Lower lobe of right lung (tissue), 2 donors: Measurements from ENCODE around the gene CACNA1H. TPM values are rescaled to one million over a fixed set of nuclear protein-coding genes. Genes with fewer than 3 reads are reported as not detected.
"Not testable (repeated sequence)": the region's sequence is repeated elsewhere in the genome, so short reads cannot be mapped to it uniquely, and the experiment has no call there.

Experiments used
- ATAC-seq, 2 donors: fragments of 200-7000 bp; cut with Tn5 transposase; one replicate each; pipeline ENCODE4 v1.9.1; 2020 to 2022; ENCODE audit warnings: mild to moderate bottlenecking in 2 of 2, moderate library complexity in 2 of 2
- DNase-seq: peaks from one replicate; pipeline ENCODE4 v3.0.0-alpha.2; 2020
- H3K27ac ChIP-seq: fragments of 200-600 bp; one replicate; pipeline ENCODE4 v1.8.0; 2022
- H3K27me3 ChIP-seq: fragments of 200-600 bp; one replicate; pipeline ENCODE4 v1.8.0; 2022; ENCODE audit warnings: low read depth
- H3K36me3 ChIP-seq: fragments of 200-600 bp; one replicate; pipeline ENCODE4 v1.8.0; 2022; ENCODE audit warnings: mild to moderate bottlenecking
- H3K4me1 ChIP-seq: fragments of 200-600 bp; one replicate; pipeline ENCODE4 v1.8.0; 2022
- H3K4me3 ChIP-seq: fragments of 200-600 bp; one replicate; pipeline ENCODE4 v1.8.0; 2022; ENCODE audit warnings: mild to moderate bottlenecking
- H3K9me3 ChIP-seq: fragments of 200-600 bp; one replicate; pipeline ENCODE4 v1.8.0; 2022
- intact Hi-C: fragments of 100-400 bp; cut with DNase I; formaldehyde crosslinking; loops from one replicate; pipeline ENCODE4 v1.11.0; 2022
- total RNA-seq: library from RNA; stranded (reverse); fragmentation: NEBNext Ultra II Directional; extraction: Animal tissue kit (Norgen Biotek cat#: 25700); gene quantifications from one replicate; pipeline ENCODE4 v1.2.1, GENCODE V29; 2021
- TF ChIP-seq, protein P1 (sequence below): fragments of 200-600 bp; IDR thresholded peaks from one replicate; pipeline ENCODE4 v1.8.0; 2022; ENCODE audit warnings: antibody characterized with exemption, mild to moderate bottlenecking
- donor health status: DM: no; HTN: yes; CAD: no; lungs with severe emphysema.

The CACNA1H gene
- total RNA-seq, 1 donor from 2014 or later, result 8.4 TPM

DNA sequence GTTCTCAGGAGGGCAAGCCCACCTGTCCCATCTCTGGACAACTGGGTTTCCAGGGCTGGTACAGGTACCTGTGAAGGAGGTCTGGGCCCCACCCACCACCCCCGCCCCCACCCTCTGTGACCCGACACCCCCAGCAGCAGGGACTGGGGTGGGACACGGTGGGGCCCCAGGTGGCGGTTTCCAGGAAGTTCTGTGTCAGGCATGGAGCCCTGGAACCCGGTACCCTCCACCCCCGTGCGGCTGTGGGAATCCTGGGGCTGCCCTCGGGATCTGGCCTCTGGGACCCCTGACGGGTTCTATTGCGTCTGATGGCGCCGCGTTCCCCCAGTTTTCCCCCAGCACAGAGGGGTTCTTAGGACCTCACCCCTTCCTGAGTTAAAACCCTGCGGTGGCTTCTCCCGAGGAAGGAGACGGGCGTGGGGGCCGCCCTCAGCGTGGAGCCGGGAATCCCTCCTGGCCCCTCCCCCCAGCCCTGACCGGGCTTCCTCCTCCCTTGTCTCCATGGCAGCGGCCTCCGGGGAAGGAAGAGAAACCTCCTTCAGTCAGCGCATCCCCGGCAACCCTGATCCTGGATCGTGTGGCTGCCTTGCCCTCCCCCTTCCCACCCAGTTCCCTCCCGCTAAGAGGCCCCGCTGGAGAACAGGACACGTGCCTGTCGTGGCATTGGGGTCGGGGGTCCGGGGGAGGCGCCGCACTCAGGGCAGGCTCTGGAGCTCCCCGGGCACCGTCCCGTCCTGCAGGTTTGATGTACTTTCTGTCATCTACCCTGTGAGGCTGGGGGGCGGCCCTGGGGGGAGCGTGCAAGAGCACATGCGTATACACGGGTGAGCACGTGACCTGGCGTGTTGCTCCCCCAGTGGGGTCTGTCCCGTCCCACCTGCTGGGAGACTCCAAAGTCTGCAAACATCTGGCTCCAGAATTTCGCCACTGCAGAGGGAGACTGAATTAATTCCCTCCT lies 30.3 kb downstream of the CACNA1H start:
- peak overlapping the region; percentile 14 for H3K4me3 ChIP-seq
- TF ChIP-seq, protein P1, sequence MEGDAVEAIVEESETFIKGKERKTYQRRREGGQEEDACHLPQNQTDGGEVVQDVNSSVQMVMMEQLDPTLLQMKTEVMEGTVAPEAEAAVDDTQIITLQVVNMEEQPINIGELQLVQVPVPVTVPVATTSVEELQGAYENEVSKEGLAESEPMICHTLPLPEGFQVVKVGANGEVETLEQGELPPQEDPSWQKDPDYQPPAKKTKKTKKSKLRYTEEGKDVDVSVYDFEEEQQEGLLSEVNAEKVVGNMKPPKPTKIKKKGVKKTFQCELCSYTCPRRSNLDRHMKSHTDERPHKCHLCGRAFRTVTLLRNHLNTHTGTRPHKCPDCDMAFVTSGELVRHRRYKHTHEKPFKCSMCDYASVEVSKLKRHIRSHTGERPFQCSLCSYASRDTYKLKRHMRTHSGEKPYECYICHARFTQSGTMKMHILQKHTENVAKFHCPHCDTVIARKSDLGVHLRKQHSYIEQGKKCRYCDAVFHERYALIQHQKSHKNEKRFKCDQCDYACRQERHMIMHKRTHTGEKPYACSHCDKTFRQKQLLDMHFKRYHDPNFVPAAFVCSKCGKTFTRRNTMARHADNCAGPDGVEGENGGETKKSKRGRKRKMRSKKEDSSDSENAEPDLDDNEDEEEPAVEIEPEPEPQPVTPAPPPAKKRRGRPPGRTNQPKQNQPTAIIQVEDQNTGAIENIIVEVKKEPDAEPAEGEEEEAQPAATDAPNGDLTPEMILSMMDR, result no peak
- peak overlapping the region; percentile 53 for H3K27ac ChIP-seq
- ATAC-seq (no peak), DNase-seq (no peak)
- no peaks in the 10 kb centered on the region for H3K9me3 ChIP-seq
- peaks cover 4% of the 10 kb centered on the region for H3K27me3 ChIP-seq
- H3K4me1 ChIP-seq, result peaks cover 16% of the 10 kb centered on the region
- intact Hi-C loops, result no loop called here
- H3K36me3 ChIP-seq, result no peaks in the 10 kb centered on the region

DNA sequence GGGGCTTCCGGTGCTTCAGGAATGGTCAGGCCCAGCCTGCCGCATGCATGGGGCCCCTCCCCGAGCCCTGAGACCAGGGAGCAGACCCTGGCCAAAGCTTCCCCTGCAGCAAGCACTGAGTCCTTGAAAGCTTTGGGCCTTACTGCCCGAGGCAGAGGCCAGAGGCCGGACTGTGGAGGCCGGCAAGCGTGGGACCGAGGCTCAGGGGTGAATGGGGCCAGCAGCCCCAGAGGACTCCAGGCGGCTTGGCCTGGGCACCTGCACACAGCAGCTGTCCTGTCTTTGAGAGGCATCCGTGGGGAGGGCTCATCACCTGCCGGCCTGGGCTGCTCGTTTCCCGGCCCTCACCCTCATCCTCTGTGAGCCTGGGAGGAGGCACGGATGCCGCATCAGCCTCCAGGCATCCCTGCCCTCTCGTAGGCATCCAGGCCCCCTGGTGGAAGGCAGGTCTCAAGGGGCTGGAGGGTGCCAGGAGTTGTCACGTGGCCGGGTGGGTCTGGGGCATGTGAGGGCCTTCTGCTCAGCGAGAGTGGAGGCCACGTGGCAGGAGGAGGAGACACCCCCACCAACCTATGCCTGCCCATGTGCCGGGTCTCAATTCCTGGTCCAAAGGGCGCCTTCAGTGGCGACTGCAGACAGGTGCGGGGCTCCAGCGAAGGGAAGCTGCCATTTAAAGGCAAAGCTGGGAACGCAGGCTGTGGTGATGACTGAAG lies 31.4 kb downstream of the CACNA1H start:
- ATAC-seq (no peak), DNase-seq (no peak)
- Histone ChIP-seq H3K36me3 (no peaks in the 10 kb centered on the region), H3K9me3 (no peaks in the 10 kb centered on the region), H3K27me3 (peaks cover 8% of the 10 kb centered on the region), H3K4me3 (no peak overlapping the region), H3K27ac (no peak overlapping the region), H3K4me1 (peaks cover 16% of the 10 kb centered on the region)
- TF ChIP-seq, protein P1, result no peak
- intact Hi-C loops, result no loop called here

DNA sequence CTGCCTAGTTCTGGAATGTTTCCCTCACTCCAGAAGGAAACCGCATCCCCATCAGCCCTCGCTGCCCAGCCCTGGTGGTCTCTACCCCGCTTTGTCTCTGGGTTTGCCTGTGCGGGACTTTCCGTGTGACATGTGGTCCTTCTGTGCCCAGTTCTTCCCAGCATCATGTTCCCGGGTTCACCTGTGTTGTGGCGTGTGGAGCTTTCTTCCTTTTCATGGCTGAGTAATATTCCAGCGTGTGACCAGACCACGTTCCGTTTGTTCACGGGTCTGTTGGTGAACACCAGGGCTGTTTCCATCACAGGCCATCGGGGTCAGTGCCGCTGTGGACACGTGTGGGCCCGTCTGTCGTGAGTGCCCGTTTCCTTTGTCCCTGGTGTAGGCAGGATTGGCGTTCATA lies 32.1 kb downstream of the CACNA1H start:
- ATAC-seq (no peak), DNase-seq (no peak)
- no peaks in the 10 kb centered on the region for H3K36me3 ChIP-seq
- intact Hi-C loops, result no loop called here
- H3K4me1 ChIP-seq, result peaks cover 16% of the 10 kb centered on the region
- H3K4me3 ChIP-seq, result no peak overlapping the region
- peaks cover 8% of the 10 kb centered on the region for H3K27me3 ChIP-seq
- no peaks in the 10 kb centered on the region for H3K9me3 ChIP-seq
- TF ChIP-seq, protein P1, result no peak
- no peak overlapping the region for H3K27ac ChIP-seq

DNA sequence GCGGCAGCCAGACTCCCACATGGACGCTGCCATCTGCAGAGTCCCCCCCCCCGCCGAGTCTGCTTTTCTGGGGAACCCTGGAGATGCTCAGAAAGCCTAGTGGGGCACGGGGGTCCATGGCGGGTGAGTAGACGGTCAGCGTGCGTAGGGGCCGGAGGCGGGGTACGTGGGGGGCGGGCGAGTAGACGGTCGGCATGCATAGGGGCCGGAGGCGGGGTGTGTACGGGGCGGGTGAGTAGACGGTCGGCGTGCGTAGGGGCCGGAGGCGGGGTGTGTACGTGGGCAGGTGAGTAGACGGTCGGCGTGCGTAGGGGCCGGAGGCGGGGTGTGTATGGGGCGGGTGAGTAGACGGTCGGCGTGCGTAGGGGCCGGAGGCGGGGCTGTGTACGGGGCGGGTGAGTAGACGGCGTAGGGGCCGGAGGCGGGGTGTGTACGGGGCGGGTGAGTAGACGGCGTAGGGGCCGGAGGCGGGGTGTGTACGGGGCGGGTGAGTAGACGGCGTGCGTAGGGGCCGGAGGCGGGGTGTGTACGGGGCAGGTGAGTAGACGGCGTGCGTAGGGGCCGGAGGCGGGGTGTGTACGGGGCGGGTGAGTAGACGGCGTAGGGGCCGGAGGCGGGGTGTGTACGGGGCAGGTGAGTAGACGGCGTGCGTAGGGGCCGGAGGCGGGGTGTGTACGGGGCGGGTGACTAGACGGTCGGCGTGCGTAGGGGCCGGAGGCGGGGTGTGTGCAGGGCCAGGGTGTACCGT lies 32.7 kb downstream of the CACNA1H start:
- intact Hi-C loops, DNase-seq, H3K9me3 ChIP-seq, H3K36me3 ChIP-seq, H3K27me3 ChIP-seq, H3K27ac ChIP-seq, H3K4me3 ChIP-seq, ATAC-seq: not testable (repeated sequence)
- peaks cover 16% of the 10 kb centered on the region for H3K4me1 ChIP-seq

DNA sequence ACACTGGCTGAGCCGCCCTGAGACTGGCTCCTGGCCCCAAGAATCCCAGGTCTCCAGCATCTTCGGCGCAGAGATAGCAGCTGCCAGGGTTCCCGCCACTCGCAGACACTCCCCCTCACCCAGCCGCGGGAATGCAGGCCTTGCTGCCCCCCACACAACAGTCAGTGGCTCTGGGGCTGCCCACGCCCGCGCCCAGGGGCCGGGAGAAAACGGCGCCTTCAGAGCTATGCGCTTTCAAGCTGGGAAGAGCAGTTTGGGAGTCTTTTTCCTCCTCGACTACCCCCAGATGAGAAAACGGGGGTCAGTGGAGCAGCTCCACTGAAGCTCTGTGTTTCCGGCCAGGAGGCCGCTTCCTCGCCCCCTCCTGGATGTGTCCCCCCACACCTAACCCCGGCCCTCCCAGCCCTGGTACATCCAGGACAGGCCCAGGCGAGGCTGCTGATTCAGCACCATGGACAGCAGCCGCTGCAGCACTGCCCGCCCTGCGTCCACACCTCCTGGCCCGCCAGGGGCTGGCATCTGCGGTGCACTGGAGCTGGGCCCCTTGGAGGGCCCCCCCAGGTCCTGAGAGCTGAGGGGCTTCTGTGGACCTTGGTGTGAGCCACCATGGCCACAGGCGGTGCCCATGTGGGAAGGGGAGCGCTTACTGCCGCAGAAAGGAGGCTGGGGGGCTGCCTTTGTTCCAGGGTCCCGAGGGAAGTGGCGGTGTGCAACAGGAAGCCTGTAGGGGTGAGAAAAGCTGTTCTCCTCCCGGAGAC lies 35.7 kb downstream of the CACNA1H start:
- DNase-seq (peak; percentile 62), ATAC-seq (peak; percentile 48 to 65)
- Histone ChIP-seq H3K4me1 (no peaks in the 10 kb centered on the region), H3K9me3 (no peaks in the 10 kb centered on the region), H3K36me3 (no peaks in the 10 kb centered on the region), H3K4me3 (no peak overlapping the region), H3K27me3 (peaks cover 8% of the 10 kb centered on the region), H3K27ac (no peak overlapping the region)
- TF ChIP-seq, protein P1, result no peak
- intact Hi-C loops, result no loop called here
